Esophagus mucosa (tissue), 1 donor: ENCODE data around the gene GDPD1. TPM values are rescaled to one million over a fixed set of nuclear protein-coding genes. Genes with fewer than 3 reads are reported as not detected.
"Not testable (repeated sequence)": the region's sequence is repeated elsewhere in the genome, so short reads cannot be mapped to it uniquely, and the experiment has no call there.

ENCODE experiments used
- ATAC-seq: fragments of 200-7000 bp; cut with Tn5 transposase; one replicate; pipeline ENCODE4 v1.9.1; 2020
- total RNA-seq: library from RNA; stranded (reverse); gene quantifications from one replicate; pipeline ENCODE4 v1.2.4, GENCODE V29; 2023
- donor health status: DM: yes; HTN: yes; CAD: no.

Gene GDPD1
- total RNA-seq, 1 donor from 2014 or later = 0.96 TPM

DNA sequence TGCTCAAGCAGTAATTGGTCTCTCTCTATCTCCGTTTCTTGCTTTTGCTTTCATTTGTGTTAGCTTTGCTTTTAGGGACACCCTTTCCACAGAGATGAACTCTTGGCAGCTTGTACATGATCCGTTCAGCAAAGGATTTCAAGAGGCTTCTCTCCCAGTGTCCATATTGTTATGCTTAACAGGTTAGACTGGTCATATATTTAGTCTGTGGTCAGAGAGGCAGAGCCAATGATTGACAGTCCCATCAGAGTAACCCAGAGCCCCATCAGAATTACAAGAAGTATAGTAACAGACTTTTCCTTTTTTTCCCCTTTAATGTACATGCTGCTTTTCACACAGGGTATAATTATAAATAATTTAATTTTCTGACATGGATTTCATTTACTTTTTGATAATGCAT, 34.4 kb downstream of the GDPD1 start:
- no peak for ATAC-seq

GRCh38 chr17:59257101-59257500, 36.8 kb downstream of the GDPD1 start:
- no peak for ATAC-seq

- ATAC-seq = no peak
Observed at GRCh38 chr17:59260722-59261121, 40.4 kb downstream of the GDPD1 start.

DNA sequence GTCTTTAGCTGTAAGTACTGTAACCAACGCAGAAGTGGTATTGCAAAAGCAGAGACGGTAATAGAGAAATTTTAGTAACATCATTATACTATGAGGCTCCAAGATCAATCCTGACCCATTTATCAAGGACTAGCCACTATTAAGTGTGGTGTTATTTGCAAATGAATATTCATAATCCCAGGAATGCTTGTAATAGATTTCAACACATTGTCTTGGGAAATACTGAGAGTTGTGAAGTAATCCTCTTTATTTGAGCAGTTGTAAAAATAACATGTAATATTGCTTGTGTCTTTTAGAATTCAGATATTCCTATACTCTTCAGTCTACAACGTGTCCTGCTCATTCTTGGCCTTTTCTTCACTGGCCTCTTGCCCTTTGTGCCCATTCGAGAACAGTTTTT, 46.4 kb downstream of the GDPD1 start:
- no peak for ATAC-seq

- ATAC-seq = no peak
Observed at GRCh38 chr17:59267776-59268175, 47.5 kb downstream of the GDPD1 start.

- no peak for ATAC-seq
Observed at GRCh38 chr17:59275618-59276017, 55.3 kb downstream of the GDPD1 start.

DNA sequence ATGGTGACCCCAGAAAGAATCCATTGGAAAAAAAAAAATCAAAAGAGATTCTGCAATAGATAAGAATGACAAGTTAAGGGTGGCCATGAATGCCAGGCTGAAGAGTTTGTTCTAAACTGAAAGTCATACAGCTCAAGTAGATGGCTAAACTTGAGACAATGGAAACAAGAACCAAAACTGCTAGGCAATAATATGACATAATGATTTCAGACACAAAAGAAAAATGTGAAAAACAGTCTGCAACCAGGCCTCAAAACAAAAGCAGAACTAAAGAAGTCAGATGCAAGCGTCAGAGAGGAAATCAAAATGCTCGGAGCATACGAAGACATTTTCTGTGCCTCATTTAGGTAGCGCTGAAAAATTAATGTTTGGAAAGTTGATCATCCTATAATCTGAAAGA, 56.7 kb downstream of the GDPD1 start:
- no peak for ATAC-seq

DNA sequence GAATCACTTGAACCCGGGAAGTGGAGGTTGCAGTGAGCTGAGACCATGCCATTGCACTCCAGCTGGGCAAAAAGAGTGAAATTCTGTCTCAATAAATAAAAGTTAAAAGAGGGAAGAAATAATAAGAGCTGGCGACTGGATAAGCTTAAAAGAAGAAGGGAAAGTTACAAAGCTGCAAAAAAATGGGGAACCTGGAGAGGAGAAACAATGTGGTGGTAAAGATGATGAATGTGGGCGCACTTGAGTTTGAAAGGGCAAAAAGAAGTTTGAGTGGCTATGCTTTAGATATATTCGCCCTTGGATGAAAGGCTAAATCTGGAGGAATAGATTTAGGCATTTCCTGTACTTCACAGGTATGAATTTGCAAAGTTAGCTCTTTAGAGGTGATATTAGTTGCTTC, 58.1 kb downstream of the GDPD1 start:
- no peak for ATAC-seq

GRCh38 chr17:59284317-59284716, 64.0 kb downstream of the GDPD1 start:
- ATAC-seq = no peak

- no peak for ATAC-seq
Observed at GRCh38 chr17:59287452-59287851, 67.1 kb downstream of the GDPD1 start.

DNA sequence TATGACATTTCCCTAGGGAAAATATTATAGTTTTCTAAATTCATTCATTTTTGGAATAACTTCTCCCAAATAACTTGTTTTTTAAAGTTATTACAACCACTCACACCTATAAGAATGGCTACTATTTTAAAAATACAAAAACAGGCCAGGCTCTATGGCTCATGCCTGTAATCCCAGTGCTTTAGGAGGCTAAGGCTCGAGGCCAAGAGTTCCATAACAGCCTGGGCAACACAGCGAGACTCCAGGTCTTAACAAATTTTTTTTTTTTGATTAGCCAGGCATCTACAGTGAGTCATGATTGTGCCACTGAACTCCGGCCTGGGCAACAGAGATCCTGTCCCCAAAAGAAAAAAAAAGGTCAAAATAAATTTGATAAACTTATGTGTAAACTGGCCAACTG, 67.6 kb downstream of the GDPD1 start:
- ATAC-seq = no peak

DNA sequence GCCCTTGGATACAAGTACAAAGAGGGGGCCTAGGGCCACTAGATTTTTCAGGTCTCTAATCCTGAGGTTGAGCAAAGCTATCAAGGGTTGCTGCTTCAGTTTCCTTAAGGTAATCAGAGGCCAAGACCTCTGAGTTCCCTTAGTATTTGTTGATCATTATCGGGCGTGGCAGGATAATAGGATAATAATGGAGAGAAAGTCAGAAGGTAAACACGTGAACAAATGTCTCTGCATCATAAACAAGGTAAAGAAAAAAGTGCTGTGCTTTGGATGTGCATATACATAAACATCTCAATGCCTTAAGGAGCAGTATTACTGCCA, 69.6 kb downstream of the GDPD1 start:
- ATAC-seq = no peak

DNA sequence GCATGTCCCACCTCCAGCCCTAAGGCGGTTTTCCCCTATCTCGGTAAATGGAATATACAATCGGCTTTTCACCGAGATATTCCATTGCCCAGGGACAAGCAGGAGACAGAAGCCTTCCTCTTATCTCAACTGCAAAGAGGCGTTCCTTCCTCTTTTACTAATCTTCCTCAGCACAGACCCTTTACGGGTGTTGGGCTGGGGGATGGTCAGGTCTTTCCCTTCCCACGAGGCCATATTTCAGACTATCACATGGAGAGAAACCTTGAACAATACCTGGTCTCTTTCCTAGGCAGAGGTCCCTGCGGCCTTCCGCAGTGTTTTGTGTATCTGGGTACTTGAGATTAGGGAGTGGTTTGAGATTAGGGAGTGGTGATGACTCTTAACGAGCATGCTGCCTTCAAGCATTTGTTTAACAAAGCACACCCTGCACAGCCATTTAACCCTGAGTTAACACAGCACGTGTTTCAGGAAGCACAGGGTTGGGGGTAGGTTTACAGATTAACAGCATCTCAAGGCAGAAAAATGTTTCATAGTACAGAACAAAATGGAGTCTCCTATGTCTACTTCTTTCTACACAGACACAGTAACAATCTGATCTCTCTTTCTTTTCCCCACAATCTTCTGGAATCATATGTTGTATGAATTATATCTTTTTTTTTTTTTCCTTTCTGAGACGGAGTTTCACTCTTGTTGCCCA, 70.1 kb downstream of the GDPD1 start:
- not testable (repeated sequence) for ATAC-seq

DNA sequence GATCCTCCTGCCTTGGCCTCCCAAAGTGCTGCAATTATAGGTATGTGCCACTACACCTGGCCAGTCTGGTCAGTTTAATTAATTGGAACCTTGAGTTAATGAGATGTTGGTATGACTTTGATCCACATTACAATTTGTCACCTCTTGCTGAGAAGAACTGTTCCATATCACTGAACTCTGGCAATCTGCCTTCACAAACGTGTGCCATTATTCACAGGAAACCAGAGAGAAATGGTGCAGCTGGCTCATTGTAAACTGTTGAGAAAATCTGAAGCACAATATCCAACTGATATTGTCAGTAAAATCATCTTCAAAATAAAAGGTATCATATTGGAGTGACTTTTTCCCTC, 71.8 kb downstream of the GDPD1 start:
- no peak for ATAC-seq

- peak; percentile 93 for ATAC-seq
Observed at GRCh38 chr17:59296190-59296589, 75.9 kb downstream of the GDPD1 start.

DNA sequence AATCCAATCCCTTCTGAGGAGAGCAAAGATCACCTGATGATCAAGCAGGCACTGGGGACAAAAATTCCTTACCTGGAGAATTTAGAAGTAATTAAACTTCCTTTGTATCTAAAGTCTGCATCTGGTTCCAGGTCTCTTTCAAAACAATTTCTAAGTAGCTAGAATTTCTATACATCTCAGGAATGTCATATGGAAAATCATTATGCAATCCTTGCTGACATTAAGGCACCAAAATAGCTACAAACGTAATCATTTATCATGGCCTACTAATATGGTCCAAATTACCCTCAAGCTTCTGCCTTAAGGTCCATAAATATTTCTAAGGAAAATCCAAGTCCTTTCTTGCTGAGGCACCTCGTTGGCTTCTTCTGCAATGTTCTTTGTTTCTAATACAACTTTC, 78.2 kb downstream of the GDPD1 start:
- ATAC-seq = no peak

GRCh38 chr17:59299400-59300092, 79.2 kb downstream of the GDPD1 start:
- no peak for ATAC-seq

DNA sequence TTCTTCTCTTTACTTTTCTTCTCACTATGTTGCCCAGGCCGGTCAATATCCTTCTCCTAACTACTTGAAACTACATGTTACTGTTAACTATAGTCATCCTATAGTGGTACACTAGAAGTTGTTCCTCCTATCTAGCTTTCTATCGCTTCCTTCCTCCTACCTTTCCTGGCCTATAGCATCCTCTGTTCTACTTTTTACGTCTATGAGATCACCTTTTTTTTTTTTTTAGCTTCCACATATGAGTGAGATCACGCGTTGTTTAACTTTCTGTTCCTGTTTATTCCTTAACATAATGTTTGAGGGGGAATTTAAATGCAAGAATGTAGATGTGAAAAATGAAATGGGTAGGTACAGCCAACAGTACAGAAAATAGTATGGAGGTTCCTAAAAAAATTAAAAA, 80.6 kb downstream of the GDPD1 start:
- ATAC-seq = no peak

GRCh38 chr17:59304811-59305210, 84.5 kb downstream of the GDPD1 start:
- no peak for ATAC-seq

GRCh38 chr17:59310263-59310920, 90.1 kb downstream of the GDPD1 start:
- no peak for ATAC-seq

GRCh38 chr17:59311051-59311468, 90.7 kb downstream of the GDPD1 start:
- peak; percentile 86 for ATAC-seq

DNA sequence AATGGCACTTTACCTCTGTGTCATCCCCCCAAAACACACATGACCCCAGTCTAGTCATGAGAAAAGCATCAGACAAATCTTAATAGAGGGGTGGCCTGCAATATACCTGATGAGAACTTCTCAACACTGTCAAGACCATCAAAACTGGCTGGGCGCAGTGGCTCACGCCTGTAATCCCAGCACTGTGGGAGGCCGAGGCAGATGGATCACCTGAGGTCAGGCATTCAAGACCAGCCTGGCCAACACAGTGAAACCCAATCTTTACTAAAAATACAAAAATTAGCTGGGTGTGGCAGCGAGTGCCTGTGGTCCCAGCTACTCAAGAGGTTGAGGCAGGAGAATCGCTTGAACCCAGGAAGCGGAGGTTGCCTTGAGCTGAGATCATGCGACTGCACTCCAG, 91.2 kb downstream of the GDPD1 start:
- not testable (repeated sequence) for ATAC-seq

- ATAC-seq = no peak
Observed at GRCh38 chr17:59315866-59316265, 95.6 kb downstream of the GDPD1 start.
